BJ (cell line): ENCODE measurements around the gene TRIM60. TPM values are rescaled to one million over a fixed set of nuclear protein-coding genes. Genes with fewer than 3 reads are reported as not detected.
"Not testable (repeated sequence)": the region's sequence is repeated elsewhere in the genome, so short reads cannot be mapped to it uniquely, and the experiment has no call there.

ENCODE experiments used
- CTCF ChIA-PET: fragments of 350-600 bp; formaldehyde crosslinking; extraction: SDS; loops from one replicate; lab custom pipeline; 2021; ENCODE audit warnings: antibody characterized with exemption, inconsistent platforms; lab: Yijun Ruan, JAX
- POLR2A ChIA-PET: fragments of 300-600 bp; sonication (Branson Sonifier 250); formaldehyde crosslinking; extraction: SDS; loops from one replicate; lab custom pipeline; 2021; ENCODE audit warnings: antibody characterized with exemption; lab: Charles Lee
- DNase-seq: peaks from one replicate; pipeline ENCODE4 v3.0.0-alpha.2; 2011; ENCODE audit warnings: low read depth
- H3K27me3 ChIP-seq: 2 replicates; pipeline ENCODE4 v1.6.0; 2011; ENCODE audit warnings: low read length; ENCODE audit not compliant: control insufficient read depth, insufficient read depth
- H3K36me3 ChIP-seq: 2 replicates; pipeline ENCODE4 v1.5.1; 2011; ENCODE audit warnings: low read length; ENCODE audit not compliant: control insufficient read depth, insufficient read depth
- H3K4me3 ChIP-seq: 2 replicates; pipeline ENCODE4 v1.5.1; 2011; ENCODE audit warnings: low read depth, mild to moderate bottlenecking, control low read depth, low read length
- CTCF ChIP-seq: IDR thresholded peaks from 2 replicates; pipeline ENCODE4 v1.5.1; 2011; ENCODE audit warnings: low read depth, mild to moderate bottlenecking, control low read depth, inconsistent platforms, low read length, moderate library complexity; ENCODE audit not compliant: insufficient read depth
- polyA plus RNA-seq: library from polyadenylated mRNA; depleted of rRNA; stranded (reverse); fragments of >200 nt; gene quantifications from 2 replicates; pipeline ENCODE4 v1.2.3, GENCODE V29; 2011

The TRIM60 gene
- polyA plus RNA-seq, 1 experiment, result not detected

DNA sequence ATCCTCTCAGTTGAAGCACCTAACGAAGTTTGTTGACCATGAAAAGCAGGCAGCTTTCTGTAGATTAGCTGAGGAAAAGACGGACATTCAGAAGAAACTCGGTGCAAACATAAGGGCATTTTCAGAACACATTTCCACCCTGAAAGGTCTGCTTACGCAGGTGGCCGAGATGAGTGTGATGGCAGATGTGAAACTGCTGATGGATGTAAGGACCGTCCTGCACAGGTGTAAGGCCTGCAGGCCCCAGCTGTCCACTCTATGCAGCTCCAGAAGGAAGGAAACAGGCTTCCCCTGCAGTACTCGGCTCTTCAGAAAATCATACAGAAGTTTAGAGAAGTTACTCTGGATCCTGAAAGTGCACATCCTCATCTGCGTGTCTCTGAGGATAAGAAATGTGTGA is 20.8 kb upstream of the TRIM60 start:
- DNase-seq, result no peak
- TF ChIP-seq CTCF, result no peak
- ChIA-PET POLR2A (no interaction called here), CTCF (no interaction called here)
- no peaks in the 10 kb centered on the region; the same call in 1 of the 2 replicates for H3K27me3 ChIP-seq
- H3K36me3 ChIP-seq, result no peaks in the 10 kb centered on the region
- H3K4me3 ChIP-seq, result no peak overlapping the region

GRCh38 chr4:165011403-165011802 is 20.4 kb upstream of the TRIM60 start:
- no peak for TF ChIP-seq CTCF
- Histone ChIP-seq H3K36me3 (no peaks in the 10 kb centered on the region), H3K27me3 (no peaks in the 10 kb centered on the region; the same call in 1 of the 2 replicates), H3K4me3 (no peak overlapping the region)
- ChIA-PET POLR2A (no interaction called here), CTCF (no interaction called here)
- no peak for DNase-seq

- H3K27me3 ChIP-seq, result no peaks in the 10 kb centered on the region; the same call in 1 of the 2 replicates
- DNase-seq, result no peak
- TF ChIP-seq CTCF, result no peak
- POLR2A ChIA-PET, result no interaction called here
- no peaks in the 10 kb centered on the region for H3K36me3 ChIP-seq
- CTCF ChIA-PET, result no interaction called here
- H3K4me3 ChIP-seq, result no peak overlapping the region
Measured at GRCh38 chr4:165013691-165014090, 18.1 kb upstream of the TRIM60 start.

- no peak for DNase-seq
- TF ChIP-seq CTCF, result peak; percentile 19; the same call in 1 of the 2 replicates
- POLR2A ChIA-PET, result no interaction called here
- H3K27me3 ChIP-seq, result no peaks in the 10 kb centered on the region
- no peak overlapping the region for H3K4me3 ChIP-seq
- no peaks in the 10 kb centered on the region for H3K36me3 ChIP-seq
- CTCF ChIA-PET, result interaction anchor here (0.7 kb wide), 1 partner anchor 9 kb away, joined by 3 read pairs; no protein-coding TSS in a partner anchor
Measured at GRCh38 chr4:165016971-165017370, 14.8 kb upstream of the TRIM60 start.

DNA sequence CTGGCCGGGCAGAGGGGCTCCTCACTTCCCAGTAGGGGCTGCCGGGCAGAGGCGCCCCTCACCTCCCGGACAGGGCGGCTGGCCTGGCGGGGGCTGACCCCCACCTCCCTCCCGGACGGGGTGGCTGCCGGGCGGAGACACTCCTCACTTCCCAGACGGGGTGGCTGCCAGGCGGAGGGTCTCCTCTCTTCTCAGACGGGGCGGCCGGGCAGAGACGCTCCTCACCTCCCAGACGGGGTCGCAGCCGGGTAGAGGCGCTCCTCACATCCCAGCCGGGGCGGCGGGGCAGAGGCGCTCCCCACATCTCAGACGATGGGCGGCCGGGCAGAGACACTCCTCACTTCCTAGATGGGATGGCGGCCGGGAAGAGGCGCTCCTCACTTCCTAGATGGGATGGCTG is 11.8 kb upstream of the TRIM60 start:
- H3K4me3 ChIP-seq, H3K27me3 ChIP-seq, DNase-seq, H3K36me3 ChIP-seq, CTCF ChIA-PET, POLR2A ChIA-PET: not testable (repeated sequence)

GRCh38 chr4:165025782-165026181 is 6.0 kb upstream of the TRIM60 start:
- DNase-seq, H3K4me3 ChIP-seq, H3K36me3 ChIP-seq, CTCF ChIA-PET, POLR2A ChIA-PET, H3K27me3 ChIP-seq: not testable (repeated sequence)
